Psoas muscle (tissue), 8 donors: Measurements from ENCODE around the gene HBS1L. TPM values are rescaled to one million over a fixed set of nuclear protein-coding genes. Genes with fewer than 3 reads are reported as not detected.

Experiments used
- ATAC-seq, 4 donors: fragments of 200-7000 bp; cut with Tn5 transposase; one replicate each; pipeline ENCODE4 v1.9.1; 2020; ENCODE audit warnings: moderate library complexity in 3 of 4, mild to moderate bottlenecking in 2 of 4
- DNase-seq, 2 donors: peaks; one replicate each; pipeline ENCODE4 v3.0.0-alpha.2; 2020
- H3K27ac ChIP-seq: fragments of 200-600 bp; one replicate; pipeline ENCODE4 v1.8.0; 2022
- H3K27me3 ChIP-seq, 3 donors: fragments of 200-600 bp in 1 of 3; one replicate each; pipeline versions ENCODE4 v1.6.1 to v1.8.0; 2013 to 2022; ENCODE audit warnings: low read length in 2 of 3, mild to moderate bottlenecking in 2 of 3, moderate library complexity in 1 of 3; ENCODE audit not compliant: insufficient read depth in 3 of 3
- H3K36me3 ChIP-seq, 2 donors: fragments of 200-600 bp in 1 of 2; one replicate each; pipeline versions ENCODE4 v1.6.1 to v1.8.0; 2013 to 2022; ENCODE audit warnings: low read depth in 1 of 2, mild to moderate bottlenecking in 1 of 2, moderate library complexity in 1 of 2; ENCODE audit not compliant: insufficient read depth in 1 of 2
- H3K4me1 ChIP-seq: fragments of 200-600 bp; one replicate; pipeline ENCODE4 v1.8.0; 2022
- H3K4me3 ChIP-seq: fragments of 200-600 bp; one replicate; pipeline ENCODE4 v1.8.0; 2022; ENCODE audit warnings: mild to moderate bottlenecking
- H3K9me3 ChIP-seq: fragments of 200-600 bp; one replicate; pipeline ENCODE4 v1.8.0; 2022
- CTCF ChIP-seq: fragments of 200-600 bp; IDR thresholded peaks from one replicate; pipeline ENCODE4 v1.8.0; 2022; ENCODE audit warnings: antibody characterized with exemption
- WGBS, 3 donors: extraction: QIAGEN DNeasy Blood & Tissue Kit; methylation state at CpG; one replicate each; pipeline versions ENCODE4 v1.1.6 to v1.1.7; 2013; 5-methylcytosine and 5-hydroxymethylcytosine counted together
- intact Hi-C, 2 donors: fragments of 100-400 bp; cut with DNase I; formaldehyde crosslinking; loops; one replicate each; pipeline versions ENCODE4 v1.11.0 to v1.14.2; 2022
- polyA plus RNA-seq, 3 donors: library from polyadenylated mRNA; stranded (reverse); fragments of 200-250 nt; gene quantifications; one replicate each; pipeline ENCODE4 v1.2.3, GENCODE V29; 2013
- total RNA-seq, 4 donors: library from RNA; stranded (reverse); fragmentation: NEBNext Ultra II Directional in 2 of 4; extraction: Animal tissue kit (Norgen Biotek cat#: 25700) in 2 of 4; gene quantifications; one replicate each; pipeline versions ENCODE4 v1.2.1 to v1.2.4, GENCODE V29; 2021 to 2023
- donor health status: healthy with polysubstance abuse.
- donor health status: DM: no; HTN: no; CAD: no; lungs with moderate emphysema.
- donor health status: Bipolar disorder and iron deficiency.
- donor health status: healthy.
- donor health status: DM: yes; HTN: yes; CAD: no.
- donor health status: DM: no; HTN: no; CAD: no.
- donor health status: DM: no; HTN: no; CAD: no.
- donor health status: DM: yes; HTN: yes; CAD: no.

Gene HBS1L
- total and polyA plus RNA-seq, 7 donors: 55.1 to 143 (median 99.5) TPM

- no peak for DNase-seq
- H3K36me3 ChIP-seq: peaks cover 0 to 29% of the 10 kb centered on the region in 2 donors
- no peak for TF ChIP-seq CTCF
- 87 to 92% (median 88%) methylated on average over 4 of the region's 4 CpGs for WGBS, 3 donors
- H3K27ac ChIP-seq: no peak overlapping the region
- no peaks in the 10 kb centered on the region for H3K9me3 ChIP-seq
- H3K4me3 ChIP-seq: no peak overlapping the region
- H3K4me1 ChIP-seq: peaks cover 13% of the 10 kb centered on the region
- ATAC-seq: no peak
- intact Hi-C loops: no loop called here
- no peaks in the 10 kb centered on the region for H3K27me3 ChIP-seq
These were observed 7.3 kb downstream of the HBS1L start for GRCh38 chr6:135047336-135047735.

- TF ChIP-seq CTCF: no peak
- H3K4me1 ChIP-seq: peaks cover 9% of the 10 kb centered on the region
- no peaks in the 10 kb centered on the region for H3K9me3 ChIP-seq
- DNase-seq: no peak
- 63 to 85% (median 66%) methylated on average over 2 of the region's 2 CpGs for WGBS, 3 donors
- intact Hi-C loops: no loop called here
- ATAC-seq: no peak
- H3K27me3 ChIP-seq: no peaks in the 10 kb centered on the region
- H3K4me3 ChIP-seq: no peak overlapping the region
- H3K36me3 ChIP-seq: peaks cover 0 to 29% of the 10 kb centered on the region in 2 donors
- H3K27ac ChIP-seq: no peak overlapping the region
These were observed 7.7 kb downstream of the HBS1L start for GRCh38 chr6:135046912-135047311.

GRCh38 chr6:135044639-135045038 lies 10.0 kb downstream of the HBS1L start:
- intact Hi-C loops: no loop called here
- H3K27me3 ChIP-seq: no peaks in the 10 kb centered on the region
- no peaks in the 10 kb centered on the region for H3K9me3 ChIP-seq
- H3K36me3 ChIP-seq: peaks cover 0 to 27% of the 10 kb centered on the region in 2 donors
- DNase-seq (no peak), ATAC-seq (no peak)
- 57 to 70% (median 61%) methylated on average over 3 of the region's 3 CpGs for WGBS, 3 donors
- no peak for TF ChIP-seq CTCF
- H3K4me3 ChIP-seq: no peak overlapping the region
- no peak overlapping the region for H3K27ac ChIP-seq
- H3K4me1 ChIP-seq: peaks cover 8% of the 10 kb centered on the region

- TF ChIP-seq CTCF: no peak
- DNase-seq (no peak), ATAC-seq (no peak)
- peaks cover 8% of the 10 kb centered on the region for H3K4me1 ChIP-seq
- WGBS, 3 donors: 42 to 55% (median 47%) methylated on average over 2 of the region's 2 CpGs
- no peak overlapping the region for H3K27ac ChIP-seq
- no peaks in the 10 kb centered on the region for H3K27me3 ChIP-seq
- no peak overlapping the region for H3K4me3 ChIP-seq
- intact Hi-C loops: no loop called here
- no peaks in the 10 kb centered on the region for H3K9me3 ChIP-seq
- peaks cover 0 to 27% of the 10 kb centered on the region in 2 donors for H3K36me3 ChIP-seq
These were observed 10.8 kb downstream of the HBS1L start for GRCh38 chr6:135043846-135044245.

- Histone ChIP-seq H3K4me3 (no peak overlapping the region), H3K27ac (no peak overlapping the region), H3K4me1 (peaks cover 8% of the 10 kb centered on the region), H3K36me3 (peaks cover 0 to 27% of the 10 kb centered on the region in 2 donors), H3K27me3 (no peaks in the 10 kb centered on the region), H3K9me3 (no peaks in the 10 kb centered on the region)
- DNase-seq (no peak), ATAC-seq (no peak)
- WGBS, 3 donors: 85 to 88% (median 87%) methylated on average over 3 of the region's 3 CpGs
- intact Hi-C loops: no loop called here
- no peak for TF ChIP-seq CTCF
These were observed 11.3 kb downstream of the HBS1L start for GRCh38 chr6:135043364-135043763.
